B cell (primary cell): ENCODE measurements around the gene GCNT2.

Experiments
- EZH2 ChIP-seq: IDR thresholded peaks from 2 replicates; pipeline ENCODE4 v1.6.1; 2012; ENCODE audit warnings: borderline replicate concordance, low read depth, mild to moderate bottlenecking, moderate library complexity, low read length; ENCODE audit not compliant: insufficient read depth, poor library complexity, severe bottlenecking
- TF ChIP-seq, protein P1 (sequence below): fragments of 200-600 bp; IDR thresholded peaks from one replicate; pipeline ENCODE4 v1.8.0; 2022; ENCODE audit warnings: antibody characterized with exemption, mild to moderate bottlenecking

DNA sequence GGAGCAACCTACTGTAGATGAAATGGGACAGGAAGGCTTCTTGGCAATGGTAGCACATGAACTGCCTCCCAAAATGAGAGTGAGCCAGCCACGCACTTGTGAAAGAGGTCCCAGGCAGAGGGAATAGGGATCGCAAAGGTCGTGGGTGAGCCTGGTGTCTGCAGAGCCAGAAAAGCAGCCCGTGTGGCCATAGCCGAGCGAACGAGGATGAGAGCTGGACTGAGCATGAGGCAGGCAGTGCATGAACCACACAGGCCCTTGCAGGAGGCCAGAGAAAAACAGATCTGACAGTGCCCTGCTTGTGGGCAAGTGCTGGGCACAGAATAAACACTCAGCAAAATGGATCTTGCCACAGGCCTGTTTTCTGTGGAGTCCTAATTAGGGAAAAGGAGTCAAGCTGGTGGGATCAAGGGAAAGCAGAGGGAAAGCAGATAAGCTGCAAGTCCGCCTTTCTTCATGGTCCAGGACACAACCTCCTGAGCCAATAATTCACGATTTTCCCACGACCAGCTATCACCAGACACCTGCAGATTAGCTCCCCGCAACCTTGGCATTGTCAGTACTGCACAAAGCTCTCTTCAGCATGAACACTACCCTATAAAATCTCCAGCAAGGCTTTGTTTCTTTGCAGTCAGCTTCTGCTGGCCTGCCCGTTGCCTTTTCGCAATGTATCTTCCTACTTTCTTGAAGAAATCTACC lies 44.0 kb downstream of the GCNT2 start:
- TF ChIP-seq EZH2 = no peak
- TF ChIP-seq, protein P1, sequence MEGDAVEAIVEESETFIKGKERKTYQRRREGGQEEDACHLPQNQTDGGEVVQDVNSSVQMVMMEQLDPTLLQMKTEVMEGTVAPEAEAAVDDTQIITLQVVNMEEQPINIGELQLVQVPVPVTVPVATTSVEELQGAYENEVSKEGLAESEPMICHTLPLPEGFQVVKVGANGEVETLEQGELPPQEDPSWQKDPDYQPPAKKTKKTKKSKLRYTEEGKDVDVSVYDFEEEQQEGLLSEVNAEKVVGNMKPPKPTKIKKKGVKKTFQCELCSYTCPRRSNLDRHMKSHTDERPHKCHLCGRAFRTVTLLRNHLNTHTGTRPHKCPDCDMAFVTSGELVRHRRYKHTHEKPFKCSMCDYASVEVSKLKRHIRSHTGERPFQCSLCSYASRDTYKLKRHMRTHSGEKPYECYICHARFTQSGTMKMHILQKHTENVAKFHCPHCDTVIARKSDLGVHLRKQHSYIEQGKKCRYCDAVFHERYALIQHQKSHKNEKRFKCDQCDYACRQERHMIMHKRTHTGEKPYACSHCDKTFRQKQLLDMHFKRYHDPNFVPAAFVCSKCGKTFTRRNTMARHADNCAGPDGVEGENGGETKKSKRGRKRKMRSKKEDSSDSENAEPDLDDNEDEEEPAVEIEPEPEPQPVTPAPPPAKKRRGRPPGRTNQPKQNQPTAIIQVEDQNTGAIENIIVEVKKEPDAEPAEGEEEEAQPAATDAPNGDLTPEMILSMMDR = no peak
